Hepatocyte (in vitro differentiated cells): ENCODE data around the gene C1QL3.

Experiments
- EZH2 ChIP-seq: fragments of 200-600 bp; sonication (generic); IDR thresholded peaks from 2 replicates; pipeline ENCODE4 v1.6.1; 2016; ENCODE audit warnings: antibody characterized with exemption, mild to moderate bottlenecking, borderline replicate concordance
- EZH2phosphoT487 ChIP-seq: fragments of 200-600 bp; sonication (generic); IDR thresholded peaks from one replicate; pipeline ENCODE4 v1.6.1; 2018; ENCODE audit warnings: antibody characterized with exemption, mild to moderate bottlenecking, low read depth, moderate library complexity; ENCODE audit not compliant: unreplicated experiment, severe bottlenecking
- TF ChIP-seq, protein P1 (sequence below): fragments of 200-600 bp; sonication (generic); IDR thresholded peaks from 2 replicates; pipeline ENCODE4 v1.5.1; 2016; ENCODE audit warnings: antibody characterized with exemption, mild to moderate bottlenecking; ENCODE audit not compliant: poor library complexity

DNA sequence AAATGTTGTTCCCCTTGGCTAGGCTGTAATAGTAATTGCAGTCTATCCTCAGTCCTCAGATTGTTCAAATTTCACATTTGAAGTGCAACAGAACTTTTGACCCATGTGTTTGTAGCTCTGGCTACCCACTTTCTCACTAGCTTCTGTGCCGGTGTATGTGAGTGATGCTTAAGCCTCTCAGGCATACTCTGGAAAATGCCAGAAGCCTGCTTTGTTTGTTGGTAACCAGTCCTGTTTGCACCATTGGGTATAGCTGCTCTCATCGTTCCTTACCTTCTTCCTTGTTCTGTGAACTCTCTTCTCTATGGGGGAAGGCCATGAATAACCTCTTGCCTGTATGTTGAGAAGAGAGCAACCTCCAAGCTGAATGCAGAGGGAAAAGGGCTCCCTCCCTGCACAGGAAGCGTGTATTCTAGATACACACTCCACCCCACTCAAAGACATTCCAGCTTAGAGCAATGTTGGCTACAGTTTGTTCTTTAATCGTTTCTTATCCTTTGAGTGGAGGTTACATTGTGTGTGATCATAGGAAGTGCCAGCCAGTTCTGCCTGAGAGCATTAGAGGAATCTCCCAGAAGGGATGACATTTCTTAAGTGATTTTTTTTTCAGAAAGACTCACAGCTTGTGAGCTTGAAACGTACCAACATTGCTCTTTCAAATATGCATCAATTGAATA lies 40.5 kb downstream of the C1QL3 start:
- TF ChIP-seq, protein P1, sequence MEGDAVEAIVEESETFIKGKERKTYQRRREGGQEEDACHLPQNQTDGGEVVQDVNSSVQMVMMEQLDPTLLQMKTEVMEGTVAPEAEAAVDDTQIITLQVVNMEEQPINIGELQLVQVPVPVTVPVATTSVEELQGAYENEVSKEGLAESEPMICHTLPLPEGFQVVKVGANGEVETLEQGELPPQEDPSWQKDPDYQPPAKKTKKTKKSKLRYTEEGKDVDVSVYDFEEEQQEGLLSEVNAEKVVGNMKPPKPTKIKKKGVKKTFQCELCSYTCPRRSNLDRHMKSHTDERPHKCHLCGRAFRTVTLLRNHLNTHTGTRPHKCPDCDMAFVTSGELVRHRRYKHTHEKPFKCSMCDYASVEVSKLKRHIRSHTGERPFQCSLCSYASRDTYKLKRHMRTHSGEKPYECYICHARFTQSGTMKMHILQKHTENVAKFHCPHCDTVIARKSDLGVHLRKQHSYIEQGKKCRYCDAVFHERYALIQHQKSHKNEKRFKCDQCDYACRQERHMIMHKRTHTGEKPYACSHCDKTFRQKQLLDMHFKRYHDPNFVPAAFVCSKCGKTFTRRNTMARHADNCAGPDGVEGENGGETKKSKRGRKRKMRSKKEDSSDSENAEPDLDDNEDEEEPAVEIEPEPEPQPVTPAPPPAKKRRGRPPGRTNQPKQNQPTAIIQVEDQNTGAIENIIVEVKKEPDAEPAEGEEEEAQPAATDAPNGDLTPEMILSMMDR, result no peak
- TF ChIP-seq EZH2 (no peak), EZH2phosphoT487 (no peak)
